ENCODE measurements around the gene PAM16. TPM values are rescaled to one million over a fixed set of nuclear protein-coding genes. Genes with fewer than 3 reads are reported as not detected.

Gene PAM16
- total RNA-seq, 1 experiment from 2014 or later, result 80.4 TPM

DNA sequence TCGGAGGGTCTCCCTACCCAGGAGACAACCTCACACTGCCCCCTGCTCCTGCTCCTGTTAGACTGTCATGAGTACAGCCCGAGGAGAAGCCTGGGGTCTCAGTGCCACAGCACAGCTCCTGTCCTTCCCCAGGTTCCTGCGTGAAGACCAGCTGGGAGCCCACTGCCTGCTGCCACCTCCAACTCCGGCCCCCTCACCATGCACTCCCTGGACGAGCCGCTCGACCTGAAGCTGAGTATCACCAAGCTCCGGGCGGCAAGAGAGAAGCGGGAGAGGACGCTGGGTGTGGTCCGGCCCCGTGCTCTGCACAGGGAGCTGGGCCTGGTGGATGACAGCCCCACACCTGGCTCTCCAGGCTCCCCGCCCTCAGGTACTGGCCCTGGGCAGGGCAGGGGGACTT, 19.0 kb downstream of the PAM16 start:
- DNase-seq, result no peak
- no peaks in the 10 kb centered on the region for H3K9me3 Mint-ChIP-seq
- H2BK15ac ChIP-seq (ENCODE audit: low read depth, low read length), result no peak overlapping the region
- no peak overlapping the region for H3K4ac ChIP-seq (ENCODE audit: low read depth, low read length)
- no peak overlapping the region for H3K27ac ChIP-seq (ENCODE audit: insufficient read length, low read depth, low read length)
- no peak overlapping the region for H3K56ac ChIP-seq (ENCODE audit: insufficient read length, low read depth, low read length)
- H3K27ac Mint-ChIP-seq, result no peak overlapping the region
- no peaks in the 10 kb centered on the region for H3K4me1 ChIP-seq (ENCODE audit: insufficient read depth, low read length)
- H3K23me2 ChIP-seq (ENCODE audit: insufficient read length, low read depth, low read length, poor library complexity, severe bottlenecking), result peaks cover 4% of the 10 kb centered on the region
- no peak overlapping the region for H4K91ac ChIP-seq (ENCODE audit: insufficient read length, low read depth, low read length)
- H3K27me3 Mint-ChIP-seq (ENCODE audit: low read depth), result no peaks in the 10 kb centered on the region
- H3K79me1 ChIP-seq (ENCODE audit: insufficient read depth, low read depth, low read length, poor library complexity, severe bottlenecking), result no peaks in the 10 kb centered on the region
- no CpG with 5 or more reads among the region's 14 CpGs for WGBS (ENCODE audit: extremely low coverage, insufficient read length, low lambda C conversion rate)
- no peak overlapping the region for H2AFZ ChIP-seq (ENCODE audit: low read length)
- peaks cover 4 to 15% (median 10%) of the 10 kb centered on the region in 3 experiments; a peak in 5 of 7 replicates for H3K36me3 Mint-ChIP-seq (ENCODE audit: insufficient read depth in 1 of 3, low read depth in 3 of 3)
- H4K8ac ChIP-seq (replicated peaks; ENCODE audit: insufficient read length, low read depth, low read length), result no peak overlapping the region
- H3K14ac ChIP-seq (ENCODE audit: insufficient read depth, low read length), result no peak overlapping the region; the same call in 1 of the 2 replicates
- no peak overlapping the region for H2BK120ac ChIP-seq (ENCODE audit: low read depth, low read length, poor library complexity, severe bottlenecking)
- TF ChIP-seq, protein P1, sequence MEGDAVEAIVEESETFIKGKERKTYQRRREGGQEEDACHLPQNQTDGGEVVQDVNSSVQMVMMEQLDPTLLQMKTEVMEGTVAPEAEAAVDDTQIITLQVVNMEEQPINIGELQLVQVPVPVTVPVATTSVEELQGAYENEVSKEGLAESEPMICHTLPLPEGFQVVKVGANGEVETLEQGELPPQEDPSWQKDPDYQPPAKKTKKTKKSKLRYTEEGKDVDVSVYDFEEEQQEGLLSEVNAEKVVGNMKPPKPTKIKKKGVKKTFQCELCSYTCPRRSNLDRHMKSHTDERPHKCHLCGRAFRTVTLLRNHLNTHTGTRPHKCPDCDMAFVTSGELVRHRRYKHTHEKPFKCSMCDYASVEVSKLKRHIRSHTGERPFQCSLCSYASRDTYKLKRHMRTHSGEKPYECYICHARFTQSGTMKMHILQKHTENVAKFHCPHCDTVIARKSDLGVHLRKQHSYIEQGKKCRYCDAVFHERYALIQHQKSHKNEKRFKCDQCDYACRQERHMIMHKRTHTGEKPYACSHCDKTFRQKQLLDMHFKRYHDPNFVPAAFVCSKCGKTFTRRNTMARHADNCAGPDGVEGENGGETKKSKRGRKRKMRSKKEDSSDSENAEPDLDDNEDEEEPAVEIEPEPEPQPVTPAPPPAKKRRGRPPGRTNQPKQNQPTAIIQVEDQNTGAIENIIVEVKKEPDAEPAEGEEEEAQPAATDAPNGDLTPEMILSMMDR (conservative IDR thresholded peaks at IDR 0.05), result no peak
- H3K23ac ChIP-seq (ENCODE audit: insufficient read length, low read depth, low read length), result no peak overlapping the region
- no peaks in the 10 kb centered on the region for H4K20me1 ChIP-seq (ENCODE audit: control insufficient read depth, insufficient read depth, insufficient read length)
- H2AK5ac ChIP-seq (ENCODE audit: insufficient read length, low read length), result no peak overlapping the region
- no peaks in the 10 kb centered on the region for H3K27me3 ChIP-seq (ENCODE audit: insufficient read depth, low read length)
- no peak overlapping the region for H3K18ac ChIP-seq (ENCODE audit: insufficient read length, low read depth, low read length)
- no peak overlapping the region for H4K5ac ChIP-seq (ENCODE audit: insufficient read length, low read depth, low read length)
- H3K9me3 ChIP-seq (ENCODE audit: control insufficient read depth, low read depth, low read length), result no peaks in the 10 kb centered on the region
- H3K79me2 ChIP-seq (ENCODE audit: insufficient read depth, low read length), result no peaks in the 10 kb centered on the region; the same call in 1 of the 2 replicates
- no peak overlapping the region for H2BK5ac ChIP-seq (ENCODE audit: insufficient read length, low read length)
- no peak overlapping the region for H3K4me3 Mint-ChIP-seq
- H2BK12ac ChIP-seq (ENCODE audit: insufficient read length, low read depth, low read length), result no peak overlapping the region
- no peak overlapping the region for H2BK20ac ChIP-seq (ENCODE audit: low read depth, low read length, poor library complexity, severe bottlenecking)
- no peak overlapping the region for H3T11ph ChIP-seq (ENCODE audit: low read length)
- no peak overlapping the region for H3K4me2 ChIP-seq (ENCODE audit: insufficient read depth, insufficient read length, low read length)
- H3K9ac ChIP-seq (ENCODE audit: extremely low read depth, insufficient read length, low read length), result no peak overlapping the region
- H3K4me1 Mint-ChIP-seq, result peaks cover 4 to 8% of the 10 kb centered on the region in 2 experiments
